Measurements from ENCODE around the gene TMEM53. TPM values are rescaled to one million over a fixed set of nuclear protein-coding genes. Genes with fewer than 3 reads are reported as not detected.

The TMEM53 gene
- total RNA-seq, 1 experiment from 2014 or later: 6.2 TPM

DNA sequence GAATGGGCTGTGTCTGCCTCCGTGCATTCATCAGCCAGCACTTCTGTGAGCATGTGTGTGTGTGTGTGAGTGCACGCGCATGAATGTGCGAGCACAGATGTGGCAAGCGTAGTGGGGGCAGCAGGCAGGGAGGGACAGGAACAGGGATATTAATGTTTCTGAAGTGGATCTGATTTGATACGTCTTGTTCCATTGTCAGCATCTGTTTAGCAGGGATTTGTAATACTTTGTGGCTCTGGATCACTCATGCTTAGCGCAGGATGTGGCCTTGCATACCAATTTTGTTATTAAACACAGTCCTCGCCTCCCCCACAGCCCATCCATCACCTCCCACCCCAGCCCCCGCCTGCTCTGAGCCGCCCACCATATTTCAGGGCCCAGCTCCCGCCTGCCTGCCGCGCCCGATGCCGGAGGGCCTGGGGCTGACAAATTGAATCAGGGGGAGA is 52.4 kb downstream of the TMEM53 start:
- TF ChIP-seq, protein P1, sequence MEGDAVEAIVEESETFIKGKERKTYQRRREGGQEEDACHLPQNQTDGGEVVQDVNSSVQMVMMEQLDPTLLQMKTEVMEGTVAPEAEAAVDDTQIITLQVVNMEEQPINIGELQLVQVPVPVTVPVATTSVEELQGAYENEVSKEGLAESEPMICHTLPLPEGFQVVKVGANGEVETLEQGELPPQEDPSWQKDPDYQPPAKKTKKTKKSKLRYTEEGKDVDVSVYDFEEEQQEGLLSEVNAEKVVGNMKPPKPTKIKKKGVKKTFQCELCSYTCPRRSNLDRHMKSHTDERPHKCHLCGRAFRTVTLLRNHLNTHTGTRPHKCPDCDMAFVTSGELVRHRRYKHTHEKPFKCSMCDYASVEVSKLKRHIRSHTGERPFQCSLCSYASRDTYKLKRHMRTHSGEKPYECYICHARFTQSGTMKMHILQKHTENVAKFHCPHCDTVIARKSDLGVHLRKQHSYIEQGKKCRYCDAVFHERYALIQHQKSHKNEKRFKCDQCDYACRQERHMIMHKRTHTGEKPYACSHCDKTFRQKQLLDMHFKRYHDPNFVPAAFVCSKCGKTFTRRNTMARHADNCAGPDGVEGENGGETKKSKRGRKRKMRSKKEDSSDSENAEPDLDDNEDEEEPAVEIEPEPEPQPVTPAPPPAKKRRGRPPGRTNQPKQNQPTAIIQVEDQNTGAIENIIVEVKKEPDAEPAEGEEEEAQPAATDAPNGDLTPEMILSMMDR (conservative IDR thresholded peaks at IDR 0.05): no peak
- H3K9ac ChIP-seq (ENCODE audit: extremely low read depth, insufficient read length, low read length): no peak overlapping the region
- no peaks in the 10 kb centered on the region for H3K9me3 ChIP-seq (ENCODE audit: control insufficient read depth, low read depth, low read length)
- peaks cover 11 to 21% of the 10 kb centered on the region in 2 experiments for H3K4me1 Mint-ChIP-seq
- H3K23me2 ChIP-seq (ENCODE audit: insufficient read length, low read depth, low read length, poor library complexity, severe bottlenecking): peaks cover 5% of the 10 kb centered on the region
- H3K27me3 ChIP-seq (ENCODE audit: insufficient read depth, low read length): no peaks in the 10 kb centered on the region
- WGBS (ENCODE audit: extremely low coverage, insufficient read length, low lambda C conversion rate): no CpG with 5 or more reads among the region's 15 CpGs
- H3K79me1 ChIP-seq (ENCODE audit: insufficient read depth, low read depth, low read length, poor library complexity, severe bottlenecking): no peaks in the 10 kb centered on the region
- no peak overlapping the region for H4K5ac ChIP-seq (ENCODE audit: insufficient read length, low read depth, low read length)
- H3K14ac ChIP-seq (ENCODE audit: insufficient read depth, low read length): no peak overlapping the region
- H3T11ph ChIP-seq (ENCODE audit: low read length): no peak overlapping the region
- H3K27ac Mint-ChIP-seq: no peak overlapping the region
- no peak overlapping the region for H2BK5ac ChIP-seq (ENCODE audit: insufficient read length, low read length)
- H4K91ac ChIP-seq (ENCODE audit: insufficient read length, low read depth, low read length): no peak overlapping the region
- H2BK20ac ChIP-seq (ENCODE audit: low read depth, low read length, poor library complexity, severe bottlenecking): no peak overlapping the region
- H3K4me2 ChIP-seq (ENCODE audit: insufficient read depth, insufficient read length, low read length): no peak overlapping the region
- H3K27ac ChIP-seq (ENCODE audit: insufficient read length, low read depth, low read length): no peak overlapping the region
- H2BK12ac ChIP-seq (ENCODE audit: insufficient read length, low read depth, low read length): no peak overlapping the region
- no peaks in the 10 kb centered on the region for H3K79me2 ChIP-seq (ENCODE audit: insufficient read depth, low read length)
- no peak overlapping the region for H3K4ac ChIP-seq (ENCODE audit: low read depth, low read length)
- no peak overlapping the region for H3K18ac ChIP-seq (ENCODE audit: insufficient read length, low read depth, low read length)
- no peaks in the 10 kb centered on the region for H3K36me3 Mint-ChIP-seq (ENCODE audit: insufficient read depth in 1 of 3, low read depth in 3 of 3)
- no peaks in the 10 kb centered on the region for H3K9me3 Mint-ChIP-seq
- peaks cover 42% of the 10 kb centered on the region for H3K27me3 Mint-ChIP-seq (ENCODE audit: low read depth)
- no peak overlapping the region for H3K23ac ChIP-seq (ENCODE audit: insufficient read length, low read depth, low read length)
- H3K56ac ChIP-seq (ENCODE audit: insufficient read length, low read depth, low read length): no peak overlapping the region
- H3K4me1 ChIP-seq (ENCODE audit: insufficient read depth, low read length): no peaks in the 10 kb centered on the region; the same call in 1 of the 2 replicates
- no peak overlapping the region for H4K8ac ChIP-seq (replicated peaks; ENCODE audit: insufficient read length, low read depth, low read length)
- no peak overlapping the region for H2BK120ac ChIP-seq (ENCODE audit: low read depth, low read length, poor library complexity, severe bottlenecking)
- H4K20me1 ChIP-seq (ENCODE audit: control insufficient read depth, insufficient read depth, insufficient read length): no peaks in the 10 kb centered on the region
- H2BK15ac ChIP-seq (ENCODE audit: low read depth, low read length): no peak overlapping the region
- no peak overlapping the region for H2AFZ ChIP-seq (ENCODE audit: low read length)
- H2AK5ac ChIP-seq (ENCODE audit: insufficient read length, low read length): no peak overlapping the region
- H3K4me3 Mint-ChIP-seq: no peak overlapping the region
- DNase-seq: no peak
